Activated naive CD8-positive, alpha-beta T cell treated with anti-CD3 and anti-CD28 coated beads, Interleukin-2, amount 50 U/mL, for 24 hours (primary cell): ENCODE results near the gene LAMA3.

ENCODE experiments used
- ATAC-seq: fragments of 150-1000 bp; cut with Tn5 transposase; one replicate; pipeline ENCODE4 v1.10.0; 2021
- DNase-seq: peaks from one replicate; pipeline ENCODE4 v3.0.0; 2021
- H3K27ac Mint-ChIP-seq: one replicate; pipeline ENCODE4 v1.8.0; 2021; ENCODE audit warnings: mild to moderate bottlenecking, mixed read lengths
- H3K27me3 Mint-ChIP-seq: one replicate; pipeline ENCODE4 v1.8.0; 2021; ENCODE audit warnings: mixed read lengths
- H3K36me3 Mint-ChIP-seq: one replicate; pipeline ENCODE4 v1.8.0; 2021; ENCODE audit warnings: low read depth, mixed read lengths
- H3K4me1 Mint-ChIP-seq: one replicate; pipeline ENCODE4 v1.8.0; 2021; ENCODE audit warnings: mixed read lengths
- H3K4me3 Mint-ChIP-seq: one replicate; pipeline ENCODE4 v1.8.0; 2021; ENCODE audit warnings: mild to moderate bottlenecking, moderate library complexity, mixed read lengths
- H3K9me3 Mint-ChIP-seq: one replicate; pipeline ENCODE4 v1.8.0; 2021; ENCODE audit warnings: mixed read lengths

The LAMA3 gene

GRCh38 chr18:23935804-23936203 lies 246.6 kb downstream of the LAMA3 start:
- Mint-ChIP-seq H3K36me3 (no peaks in the 10 kb centered on the region), H3K27ac (no peak overlapping the region), H3K4me1 (peaks cover 37% of the 10 kb centered on the region), H3K9me3 (no peaks in the 10 kb centered on the region), H3K27me3 (no peaks in the 10 kb centered on the region), H3K4me3 (no peak overlapping the region)
- ATAC-seq (peak; percentile 42), DNase-seq (no peak)

- no peak overlapping the region for H3K4me3 Mint-ChIP-seq
- no peak for DNase-seq
Measured at GRCh38 chr18:23936381-23936958, 247.2 kb downstream of the LAMA3 start.

GRCh38 chr18:23938043-23938756 lies 248.9 kb downstream of the LAMA3 start:
- ATAC-seq (peak; percentile 52), DNase-seq (no peak)
- no peaks in the 10 kb centered on the region for H3K9me3 Mint-ChIP-seq
- H3K4me1 Mint-ChIP-seq = peaks cover 53% of the 10 kb centered on the region
- H3K4me3 Mint-ChIP-seq = no peak overlapping the region
- no peaks in the 10 kb centered on the region for H3K27me3 Mint-ChIP-seq
- H3K36me3 Mint-ChIP-seq = no peaks in the 10 kb centered on the region
- H3K27ac Mint-ChIP-seq = no peak overlapping the region

More at GRCh38 chr18:23936381-23936958, 247.2 kb downstream of the LAMA3 start:
- ATAC-seq = no peak
- no peaks in the 10 kb centered on the region for H3K36me3 Mint-ChIP-seq
- peaks cover 38% of the 10 kb centered on the region for H3K4me1 Mint-ChIP-seq
- no peak overlapping the region for H3K27ac Mint-ChIP-seq
- no peaks in the 10 kb centered on the region for H3K9me3 Mint-ChIP-seq
- no peaks in the 10 kb centered on the region for H3K27me3 Mint-ChIP-seq

- no peak overlapping the region for H3K4me3 Mint-ChIP-seq
- ATAC-seq = no peak
- H3K36me3 Mint-ChIP-seq = no peaks in the 10 kb centered on the region
- no peak overlapping the region for H3K27ac Mint-ChIP-seq
- no peak for DNase-seq
- no peaks in the 10 kb centered on the region for H3K9me3 Mint-ChIP-seq
- H3K4me1 Mint-ChIP-seq = peaks cover 57% of the 10 kb centered on the region
- no peaks in the 10 kb centered on the region for H3K27me3 Mint-ChIP-seq
Measured at GRCh38 chr18:23938901-23939341, 249.7 kb downstream of the LAMA3 start.

- Mint-ChIP-seq H3K27me3 (no peaks in the 10 kb centered on the region), H3K27ac (no peak overlapping the region), H3K4me1 (peaks cover 58% of the 10 kb centered on the region), H3K36me3 (no peaks in the 10 kb centered on the region), H3K4me3 (no peak overlapping the region), H3K9me3 (no peaks in the 10 kb centered on the region)
- ATAC-seq (no peak), DNase-seq (no peak)
Measured at GRCh38 chr18:23939366-23939765, 250.1 kb downstream of the LAMA3 start.

- no peak for DNase-seq
- no peak overlapping the region for H3K4me3 Mint-ChIP-seq
- ATAC-seq = no peak
- H3K27ac Mint-ChIP-seq = no peak overlapping the region
- no peaks in the 10 kb centered on the region for H3K27me3 Mint-ChIP-seq
- H3K9me3 Mint-ChIP-seq = no peaks in the 10 kb centered on the region
- no peaks in the 10 kb centered on the region for H3K36me3 Mint-ChIP-seq
- peaks cover 58% of the 10 kb centered on the region for H3K4me1 Mint-ChIP-seq
Measured at GRCh38 chr18:23939896-23940295, 250.6 kb downstream of the LAMA3 start.

GRCh38 chr18:23941791-23942190 lies 252.5 kb downstream of the LAMA3 start:
- Mint-ChIP-seq H3K9me3 (no peaks in the 10 kb centered on the region), H3K4me1 (peaks cover 49% of the 10 kb centered on the region), H3K27me3 (peaks cover 2% of the 10 kb centered on the region), H3K27ac (no peak overlapping the region), H3K4me3 (no peak overlapping the region), H3K36me3 (no peaks in the 10 kb centered on the region)
- no peak for DNase-seq
- ATAC-seq = no peak

GRCh38 chr18:23943104-23943503 lies 253.9 kb downstream of the LAMA3 start:
- no peak for DNase-seq
- ATAC-seq = peak; percentile 80

GRCh38 chr18:23943903-23944624 lies 254.8 kb downstream of the LAMA3 start:
- DNase-seq (no peak), ATAC-seq (no peak)
- Mint-ChIP-seq H3K27ac (no peak overlapping the region), H3K27me3 (peaks cover 2% of the 10 kb centered on the region), H3K4me3 (no peak overlapping the region), H3K9me3 (no peaks in the 10 kb centered on the region), H3K36me3 (no peaks in the 10 kb centered on the region), H3K4me1 (peaks cover 31% of the 10 kb centered on the region)

More at GRCh38 chr18:23943104-23943503, 253.9 kb downstream of the LAMA3 start:
- H3K4me1 Mint-ChIP-seq = peaks cover 41% of the 10 kb centered on the region
- no peaks in the 10 kb centered on the region for H3K9me3 Mint-ChIP-seq
- H3K27me3 Mint-ChIP-seq = peaks cover 2% of the 10 kb centered on the region
- H3K36me3 Mint-ChIP-seq = no peaks in the 10 kb centered on the region
- H3K4me3 Mint-ChIP-seq = peak overlapping the region; percentile 39
- H3K27ac Mint-ChIP-seq = no peak overlapping the region

GRCh38 chr18:23945416-23946079 lies 256.3 kb downstream of the LAMA3 start:
- peaks cover 2% of the 10 kb centered on the region for H3K27me3 Mint-ChIP-seq

GRCh38 chr18:23949863-23950262 lies 260.6 kb downstream of the LAMA3 start:
- H3K36me3 Mint-ChIP-seq = no peaks in the 10 kb centered on the region
- H3K9me3 Mint-ChIP-seq = no peaks in the 10 kb centered on the region
- H3K4me3 Mint-ChIP-seq = no peak overlapping the region
- H3K4me1 Mint-ChIP-seq = peaks cover 3% of the 10 kb centered on the region
- ATAC-seq = no peak
- DNase-seq = no peak
- H3K27me3 Mint-ChIP-seq = peaks cover 2% of the 10 kb centered on the region
- H3K27ac Mint-ChIP-seq = no peak overlapping the region

More at GRCh38 chr18:23945416-23946079, 256.3 kb downstream of the LAMA3 start:
- ATAC-seq (no peak), DNase-seq (no peak)
- H3K36me3 Mint-ChIP-seq = no peaks in the 10 kb centered on the region
- no peak overlapping the region for H3K27ac Mint-ChIP-seq
- no peaks in the 10 kb centered on the region for H3K9me3 Mint-ChIP-seq
- H3K4me3 Mint-ChIP-seq = no peak overlapping the region
- H3K4me1 Mint-ChIP-seq = peaks cover 26% of the 10 kb centered on the region

- Mint-ChIP-seq H3K4me1 (peaks cover 3% of the 10 kb centered on the region), H3K4me3 (no peak overlapping the region), H3K27ac (no peak overlapping the region), H3K27me3 (no peaks in the 10 kb centered on the region), H3K9me3 (no peaks in the 10 kb centered on the region), H3K36me3 (no peaks in the 10 kb centered on the region)
- ATAC-seq (no peak), DNase-seq (no peak)
Measured at GRCh38 chr18:23950644-23951043, 261.4 kb downstream of the LAMA3 start.

- no peak overlapping the region for H3K27ac Mint-ChIP-seq
- no peaks in the 10 kb centered on the region for H3K4me1 Mint-ChIP-seq
- ATAC-seq = no peak
- H3K9me3 Mint-ChIP-seq = no peaks in the 10 kb centered on the region
- H3K4me3 Mint-ChIP-seq = no peak overlapping the region
- no peaks in the 10 kb centered on the region for H3K27me3 Mint-ChIP-seq
- DNase-seq = no peak
- no peaks in the 10 kb centered on the region for H3K36me3 Mint-ChIP-seq
Measured at GRCh38 chr18:23951206-23951605, 262.0 kb downstream of the LAMA3 start.

- Mint-ChIP-seq H3K9me3 (no peaks in the 10 kb centered on the region), H3K27ac (no peak overlapping the region), H3K36me3 (no peaks in the 10 kb centered on the region), H3K27me3 (no peaks in the 10 kb centered on the region), H3K4me3 (no peak overlapping the region), H3K4me1 (no peaks in the 10 kb centered on the region)
- ATAC-seq (no peak), DNase-seq (no peak)
Measured at GRCh38 chr18:23953984-23954383, 264.7 kb downstream of the LAMA3 start.
